MM.1S (cell line): ENCODE data around the gene PRPF6.

Experiments used
- DNase-seq: peaks from one replicate; pipeline ENCODE4 v3.0.0-alpha.2; 2015
- H2AFZ ChIP-seq: fragments of 300-600 bp; sonication (generic); 2 replicates; pipeline ENCODE4 v1.6.0; 2016; ENCODE audit warnings: antibody characterized with exemption, low read length
- H3F3A ChIP-seq: fragments of 300-600 bp; sonication (generic); 2 replicates; pipeline ENCODE4 v1.6.1; 2016; ENCODE audit warnings: mild to moderate bottlenecking, antibody characterized with exemption, low read length, moderate library complexity, mixed read lengths; ENCODE audit not compliant: insufficient read depth
- H3K27ac ChIP-seq: fragments of 300-600 bp; sonication (generic); 2 replicates; pipeline ENCODE4 v1.5.1; 2016; ENCODE audit warnings: mild to moderate bottlenecking, low read length
- H3K27me3 ChIP-seq: fragments of 300-600 bp; sonication (generic); replicated peaks from 2 replicates; pipeline ENCODE4 v1.6.0; 2016; ENCODE audit warnings: low read length; ENCODE audit not compliant: insufficient read depth
- H3K36me3 ChIP-seq: fragments of 300-600 bp; sonication (generic); replicated peaks from 2 replicates; pipeline ENCODE4 v1.6.1; 2016; ENCODE audit warnings: mild to moderate bottlenecking, low read length, mixed read lengths; ENCODE audit not compliant: insufficient read depth
- H3K4me1 ChIP-seq: fragments of 300-600 bp; sonication (generic); 2 replicates; pipeline ENCODE4 v1.6.1; 2016; ENCODE audit warnings: low read length, mixed read lengths
- H3K4me2 ChIP-seq: fragments of 300-600 bp; sonication (generic); 2 replicates; pipeline ENCODE4 v1.6.0; 2016; ENCODE audit warnings: low read depth, low read length
- H3K4me3 ChIP-seq: fragments of 300-600 bp; sonication (generic); 2 replicates; pipeline ENCODE4 v1.5.1; 2016; ENCODE audit warnings: low read length, mixed read lengths
- H3K79me2 ChIP-seq: fragments of 300-600 bp; sonication (generic); 2 replicates; pipeline ENCODE4 v1.6.1; 2016; ENCODE audit warnings: mixed run types, low read length, mixed read lengths
- H3K9ac ChIP-seq: fragments of 300-600 bp; sonication (generic); 2 replicates; pipeline ENCODE4 v1.6.1; 2016; ENCODE audit warnings: low read length, mixed read lengths
- H3K9me2 ChIP-seq: fragments of 300-600 bp; sonication (generic); replicated peaks from 2 replicates; pipeline ENCODE4 v1.6.1; 2016; ENCODE audit warnings: mild to moderate bottlenecking, low read length, mixed read lengths; ENCODE audit not compliant: insufficient read depth
- H3K9me3 ChIP-seq: fragments of 300-600 bp; sonication (generic); replicated peaks from 2 replicates; pipeline ENCODE4 v1.6.1; 2016; ENCODE audit warnings: mild to moderate bottlenecking, low read length, mixed read lengths; ENCODE audit not compliant: insufficient read depth
- H4K20me1 ChIP-seq: fragments of 300-600 bp; sonication (generic); 2 replicates; pipeline ENCODE4 v1.6.1; 2016; ENCODE audit warnings: mild to moderate bottlenecking, low read length, moderate library complexity, mixed read lengths; ENCODE audit not compliant: insufficient read depth
- CTCF ChIP-seq: fragments of 300-600 bp; sonication (generic); IDR thresholded peaks from 2 replicates; pipeline ENCODE4 v1.5.1; 2016; ENCODE audit warnings: antibody characterized with exemption, low read length, mixed read lengths
- EZH2 ChIP-seq: fragments of 300-600 bp; sonication (generic); optimal IDR thresholded peaks from 2 replicates; pipeline ENCODE3; 2017; ENCODE audit warnings: low read depth, mild to moderate bottlenecking, antibody characterized with exemption, low read length, mixed read lengths
- EZH2phosphoT487 ChIP-seq: fragments of 300-600 bp; sonication (generic); IDR thresholded peaks from 2 replicates; pipeline ENCODE4 v1.6.1; 2018; ENCODE audit warnings: antibody characterized with exemption, low read length

The PRPF6 gene

GRCh38 chr20:63980806-63981728 lies at the start of gene PRPF6:
TSS of gene PRPF6 (plus strand) at chr20:63981132. CDS start at chr20:63981246, 114 bp downstream.
- DNase-seq, result peak; percentile 99
- Histone ChIP-seq H3F3A (peaks cover 17% of the 10 kb centered on the region), H3K9me2 (no peaks in the 10 kb centered on the region), H3K4me3 (peak within 1 kb of the TSS; percentile 100), H2AFZ (peak within 1 kb of the TSS; percentile 95), H3K4me2 (peak within 1 kb of the TSS; percentile 96), H3K27me3 (no peaks in the 10 kb centered on the region), H3K27ac (peak within 1 kb of the TSS; percentile 63; the same call in 1 of the 2 replicates), H3K9me3 (no peaks in the 10 kb centered on the region), H3K4me1 (peaks cover 10% of the 10 kb centered on the region), H4K20me1 (no peaks in the 10 kb centered on the region), H3K9ac (peak within 1 kb of the TSS; percentile 93), H3K36me3 (0 out of 2 replicates have a peak, but pooled peaks cover 5% of the 10 kb centered on the region), H3K79me2 (peaks cover 34% of the 10 kb centered on the region)
- TF ChIP-seq CTCF, result peak; percentile 85
- no peak for TF ChIP-seq EZH2

- no peaks in the 10 kb centered on the region for H4K20me1 ChIP-seq
- no peaks in the 10 kb centered on the region for H3K9me2 ChIP-seq
Measured at GRCh38 chr20:63931735-63932134, 49.2 kb upstream of the PRPF6 start.

GRCh38 chr20:63932606-63933160 lies 48.2 kb upstream of the PRPF6 start:
- Histone ChIP-seq H3F3A (no peaks in the 10 kb centered on the region), H2AFZ (no peak overlapping the region), H3K36me3 (peaks cover 5% of the 10 kb centered on the region; the same call in 1 of the 2 replicates)

More at GRCh38 chr20:63931735-63932134, 49.2 kb upstream of the PRPF6 start:
- Histone ChIP-seq H3K79me2 (no peaks in the 10 kb centered on the region), H3K9me3 (no peaks in the 10 kb centered on the region), H3K4me3 (no peak overlapping the region), H3F3A (no peaks in the 10 kb centered on the region), H3K4me2 (no peak overlapping the region), H3K4me1 (no peaks in the 10 kb centered on the region), H3K27ac (no peak overlapping the region), H3K36me3 (peaks cover 5% of the 10 kb centered on the region; the same call in 1 of the 2 replicates), H3K9ac (no peak overlapping the region), H2AFZ (no peak overlapping the region), H3K27me3 (no peaks in the 10 kb centered on the region)
- no peak for DNase-seq
- no peak for TF ChIP-seq CTCF
- no peak for TF ChIP-seq EZH2phosphoT487
- TF ChIP-seq EZH2, result no peak

More at GRCh38 chr20:63932606-63933160, 48.2 kb upstream of the PRPF6 start:
- H4K20me1 ChIP-seq, result no peaks in the 10 kb centered on the region
- DNase-seq, result no peak
- no peaks in the 10 kb centered on the region for H3K9me2 ChIP-seq
- TF ChIP-seq EZH2 (no peak), EZH2phosphoT487 (no peak), CTCF (no peak)
- no peaks in the 10 kb centered on the region for H3K27me3 ChIP-seq
- H3K79me2 ChIP-seq, result no peaks in the 10 kb centered on the region
- H3K4me2 ChIP-seq, result no peak overlapping the region
- H3K9me3 ChIP-seq, result no peaks in the 10 kb centered on the region
- no peak overlapping the region for H3K9ac ChIP-seq
- no peak overlapping the region for H3K4me3 ChIP-seq
- H3K4me1 ChIP-seq, result no peaks in the 10 kb centered on the region
- H3K27ac ChIP-seq, result no peak overlapping the region
